ELF-1 (cell line): Measurements from ENCODE around the gene MGAT4C.
"Not testable (repeated sequence)": the region's sequence is repeated elsewhere in the genome, so short reads cannot be mapped to it uniquely, and the experiment has no call there.

Experiments used
- DNase-seq: peaks from one replicate; pipeline ENCODE4 v3.0.0-alpha.2; 2016; ENCODE audit warnings: low read depth, low spot score

Gene MGAT4C

GRCh38 chr12:86256163-86256562, at the start of gene MGAT4C:
TSS of gene MGAT4C (minus strand) at chr12:86256391.
- no peak for DNase-seq

- not testable (repeated sequence) for DNase-seq
Observed at GRCh38 chr12:86296396-86296795, 40.2 kb upstream of the MGAT4C start.

GRCh38 chr12:86293682-86294240, 37.6 kb upstream of the MGAT4C start:
- DNase-seq = no peak

- no peak for DNase-seq
Observed at GRCh38 chr12:86292480-86292879, 36.3 kb upstream of the MGAT4C start.

- DNase-seq = no peak
Observed at GRCh38 chr12:86290615-86291014, 34.4 kb upstream of the MGAT4C start.

- no peak for DNase-seq
Observed at GRCh38 chr12:86286119-86286518, 29.9 kb upstream of the MGAT4C start.

GRCh38 chr12:86283620-86284019, 27.4 kb upstream of the MGAT4C start:
- no peak for DNase-seq

- no peak for DNase-seq
Observed at GRCh38 chr12:86275356-86275755, 19.2 kb upstream of the MGAT4C start.

GRCh38 chr12:86265329-86265695, 9.1 kb upstream of the MGAT4C start:
- DNase-seq = no peak

GRCh38 chr12:86264451-86265328, 8.5 kb upstream of the MGAT4C start:
- DNase-seq = peak; percentile 76

- no peak for DNase-seq
Observed at GRCh38 chr12:86261578-86261977, 5.4 kb upstream of the MGAT4C start.

GRCh38 chr12:86261142-86261541, 5.0 kb upstream of the MGAT4C start:
- DNase-seq = no peak

GRCh38 chr12:86260183-86260582, 4.0 kb upstream of the MGAT4C start:
- no peak for DNase-seq

GRCh38 chr12:86257134-86257533, 943 bp upstream of the MGAT4C start:
- no peak for DNase-seq

- no peak for DNase-seq
Observed at GRCh38 chr12:86254399-86255107, 1.6 kb downstream of the MGAT4C start.

GRCh38 chr12:86249851-86250250, 6.3 kb downstream of the MGAT4C start:
- no peak for DNase-seq

GRCh38 chr12:86249276-86249675, 6.9 kb downstream of the MGAT4C start:
- DNase-seq = no peak

- DNase-seq = no peak
Observed at GRCh38 chr12:86247871-86248270, 8.3 kb downstream of the MGAT4C start.

- DNase-seq = no peak
Observed at GRCh38 chr12:86241600-86241999, 14.6 kb downstream of the MGAT4C start.

- DNase-seq = no peak
Observed at GRCh38 chr12:86234316-86234855, 21.8 kb downstream of the MGAT4C start.

GRCh38 chr12:86233126-86233525, 23.1 kb downstream of the MGAT4C start:
- no peak for DNase-seq

GRCh38 chr12:86230516-86231146, 25.6 kb downstream of the MGAT4C start:
- DNase-seq = no peak
